OCI-LY7 (cell line): ENCODE data around the gene MYLK4.

Experiments
- CTCF ChIP-seq: fragments of 200-600 bp; sonication (generic); conservative IDR thresholded peaks from 2 replicates; pipeline ENCODE4 v1.5.1; 2014; ENCODE audit warnings: mild to moderate bottlenecking, antibody characterized with exemption, low read length, moderate library complexity, mixed read lengths
- EZH2phosphoT487 ChIP-seq: fragments of 200-600 bp; sonication (generic); IDR thresholded peaks from 2 replicates; pipeline ENCODE4 v1.6.1; 2018; ENCODE audit warnings: low read depth, borderline replicate concordance, mild to moderate bottlenecking, mixed run types, antibody characterized with exemption, low read length, moderate library complexity, mixed read lengths

GRCh38 chr6:2754393-2754792 is 3.7 kb upstream of the MYLK4 start:
- TF ChIP-seq CTCF (no peak), EZH2phosphoT487 (no peak)
